Endothelial cell of umbilical vein (primary cell): ENCODE data around the gene PI4KA.

ENCODE experiments used
- JUN ChIP-seq: IDR thresholded peaks from 2 replicates; pipeline ENCODE4 v1.6.1; 2011; ENCODE audit warnings: borderline replicate concordance, low read depth; ENCODE audit not compliant: insufficient read length, insufficient read depth
- POLR2A ChIP-seq: IDR thresholded peaks from 2 replicates; pipeline ENCODE4 v1.6.1; 2012; ENCODE audit warnings: low read depth, mild to moderate bottlenecking, control low read depth, low read length
- POLR2AphosphoS5 ChIP-seq: IDR thresholded peaks from 2 replicates; pipeline ENCODE4 v1.6.1; 2012; ENCODE audit warnings: low read depth, mild to moderate bottlenecking, control low read depth, low read length, moderate library complexity; ENCODE audit not compliant: insufficient read depth
- TF ChIP-seq, protein P1 (sequence below), 2 donors: IDR thresholded peaks; 1 replicate in 1 of 2; 2 replicates in 1 of 2; pipeline ENCODE4 v1.5.1; 2011; ENCODE audit warnings: low read length in 2 of 2, mild to moderate bottlenecking in 2 of 2, moderate library complexity in 2 of 2, control low read depth in 1 of 2, inconsistent platforms in 1 of 2, low read depth in 1 of 2; ENCODE audit not compliant: insufficient read depth in 1 of 2; ENCODE audit errors: extremely low read depth in 1 of 2
- TF ChIP-seq, protein P2 (sequence below): IDR thresholded peaks from 2 replicates; pipeline ENCODE4 v1.6.1; 2011; ENCODE audit not compliant: insufficient read depth, insufficient read length

DNA sequence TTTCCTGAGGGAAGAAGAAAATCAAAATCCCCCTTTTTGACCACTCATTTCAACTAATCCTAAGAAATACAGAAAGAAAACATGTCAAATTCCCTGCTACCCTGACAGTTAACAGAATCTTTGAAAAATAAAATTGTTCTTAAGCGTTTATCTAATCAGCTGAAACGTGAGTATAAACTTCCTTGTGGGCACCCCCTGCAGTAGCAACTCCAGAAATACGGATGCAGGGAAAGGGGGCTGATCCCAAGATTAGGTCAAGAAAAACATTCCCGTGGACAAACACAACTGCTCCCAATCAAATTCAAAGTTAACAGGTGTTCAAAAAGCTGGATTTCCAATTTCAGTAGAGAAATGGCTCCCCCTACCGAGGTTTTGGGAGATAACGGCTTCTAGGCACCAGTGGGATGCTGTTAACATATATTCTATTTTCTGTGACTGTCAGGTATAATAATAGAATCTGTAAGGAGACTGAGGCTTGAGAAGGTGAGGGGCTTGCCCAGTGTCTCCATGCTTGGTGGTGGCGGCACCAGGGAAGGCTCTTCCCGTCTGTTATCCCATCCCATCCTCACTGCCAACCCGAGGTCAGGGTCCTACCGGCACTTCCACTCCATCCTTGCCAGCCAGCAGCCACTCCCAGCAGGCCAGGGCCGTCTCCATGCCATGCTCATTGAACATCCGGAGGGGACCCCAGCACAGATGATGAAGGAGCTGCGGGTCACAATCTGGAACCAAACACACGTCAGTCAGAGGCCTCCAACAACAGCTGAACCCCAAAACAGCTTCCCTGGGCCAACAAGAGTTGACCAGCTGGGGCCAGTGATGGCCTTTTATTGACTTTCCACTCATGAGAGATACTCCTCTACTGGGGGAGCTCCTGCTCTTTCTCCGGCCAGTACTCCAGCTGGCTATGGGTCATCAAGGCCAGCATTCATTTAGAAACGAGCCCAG, 116.7 kb downstream of the PI4KA start:
- no peak for TF ChIP-seq JUN
- TF ChIP-seq, protein P1, sequence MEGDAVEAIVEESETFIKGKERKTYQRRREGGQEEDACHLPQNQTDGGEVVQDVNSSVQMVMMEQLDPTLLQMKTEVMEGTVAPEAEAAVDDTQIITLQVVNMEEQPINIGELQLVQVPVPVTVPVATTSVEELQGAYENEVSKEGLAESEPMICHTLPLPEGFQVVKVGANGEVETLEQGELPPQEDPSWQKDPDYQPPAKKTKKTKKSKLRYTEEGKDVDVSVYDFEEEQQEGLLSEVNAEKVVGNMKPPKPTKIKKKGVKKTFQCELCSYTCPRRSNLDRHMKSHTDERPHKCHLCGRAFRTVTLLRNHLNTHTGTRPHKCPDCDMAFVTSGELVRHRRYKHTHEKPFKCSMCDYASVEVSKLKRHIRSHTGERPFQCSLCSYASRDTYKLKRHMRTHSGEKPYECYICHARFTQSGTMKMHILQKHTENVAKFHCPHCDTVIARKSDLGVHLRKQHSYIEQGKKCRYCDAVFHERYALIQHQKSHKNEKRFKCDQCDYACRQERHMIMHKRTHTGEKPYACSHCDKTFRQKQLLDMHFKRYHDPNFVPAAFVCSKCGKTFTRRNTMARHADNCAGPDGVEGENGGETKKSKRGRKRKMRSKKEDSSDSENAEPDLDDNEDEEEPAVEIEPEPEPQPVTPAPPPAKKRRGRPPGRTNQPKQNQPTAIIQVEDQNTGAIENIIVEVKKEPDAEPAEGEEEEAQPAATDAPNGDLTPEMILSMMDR (IDR thresholded peaks at IDR 0.05; ENCODE audit: extremely low read depth in 1 of 2, insufficient read depth in 1 of 2, low read depth in 1 of 2, low read length in 2 of 2) = peak; percentile 63 to 67
- no peak for TF ChIP-seq POLR2AphosphoS5
- TF ChIP-seq POLR2A = no peak
- TF ChIP-seq, protein P2, sequence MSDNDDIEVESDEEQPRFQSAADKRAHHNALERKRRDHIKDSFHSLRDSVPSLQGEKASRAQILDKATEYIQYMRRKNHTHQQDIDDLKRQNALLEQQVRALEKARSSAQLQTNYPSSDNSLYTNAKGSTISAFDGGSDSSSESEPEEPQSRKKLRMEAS = no peak
